D721Med (cell line): ENCODE measurements around the gene KDM3B.
A peak's percentile ranks its signal among the peaks of the same experiment; 100 is the strongest.

Experiments
- DNase-seq: peaks from one replicate; pipeline ENCODE4 v3.0.0; 2011; ENCODE audit warnings: low spot score; ENCODE audit not compliant: insufficient read length
- FAIRE-seq: peaks from 2 replicates; lab custom pipeline; 2011; peaks lifted over from hg19 to GRCh38; lab: Jason Lieb, UNC
- TF ChIP-seq, protein P1 (sequence below): IDR thresholded peaks from 2 replicates; pipeline ENCODE4 v1.5.1; 2012; ENCODE audit warnings: mild to moderate bottlenecking, control low read depth; ENCODE audit not compliant: insufficient read depth; ENCODE audit errors: missing control alignments

Gene KDM3B

DNA sequence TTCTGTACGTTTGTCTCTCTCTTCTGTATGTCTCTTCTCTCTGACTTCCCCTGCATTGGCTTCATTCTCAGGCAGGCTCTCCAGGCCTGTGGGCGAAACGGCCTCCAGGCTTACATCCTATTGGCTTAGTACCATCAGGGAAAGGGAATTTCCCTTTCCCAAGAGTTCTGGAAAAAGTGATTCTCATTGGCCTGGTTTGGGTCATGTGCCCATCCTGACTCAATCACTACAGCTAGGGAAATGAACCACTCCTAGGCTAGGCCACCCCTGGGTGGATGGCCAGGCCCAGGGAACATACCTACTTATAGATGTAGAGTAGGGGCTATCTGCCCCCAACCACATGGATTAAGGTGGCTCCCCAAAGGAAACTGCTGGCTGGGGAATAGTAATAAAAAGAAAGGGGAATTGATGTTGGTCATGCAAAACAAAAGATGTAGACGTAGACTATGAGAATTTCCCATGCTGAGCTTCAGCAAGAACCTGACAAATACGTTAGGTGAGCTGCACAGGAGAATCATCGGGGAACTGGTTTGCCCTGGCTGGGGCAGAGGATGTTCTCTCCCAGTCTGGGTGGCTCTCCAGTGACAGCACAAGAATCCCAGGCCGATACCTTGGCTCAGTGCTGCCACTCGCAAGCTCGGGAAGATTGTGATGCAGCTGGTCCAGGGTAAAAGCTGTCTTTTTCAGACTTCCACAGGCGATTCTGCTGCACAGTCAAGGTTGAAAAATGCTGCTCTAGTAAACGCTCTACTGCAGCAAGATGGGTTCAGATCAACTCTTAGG is 109.0 kb downstream of the KDM3B start:
- DNase-seq (no peak), FAIRE-seq (no peak)
- TF ChIP-seq, protein P1, sequence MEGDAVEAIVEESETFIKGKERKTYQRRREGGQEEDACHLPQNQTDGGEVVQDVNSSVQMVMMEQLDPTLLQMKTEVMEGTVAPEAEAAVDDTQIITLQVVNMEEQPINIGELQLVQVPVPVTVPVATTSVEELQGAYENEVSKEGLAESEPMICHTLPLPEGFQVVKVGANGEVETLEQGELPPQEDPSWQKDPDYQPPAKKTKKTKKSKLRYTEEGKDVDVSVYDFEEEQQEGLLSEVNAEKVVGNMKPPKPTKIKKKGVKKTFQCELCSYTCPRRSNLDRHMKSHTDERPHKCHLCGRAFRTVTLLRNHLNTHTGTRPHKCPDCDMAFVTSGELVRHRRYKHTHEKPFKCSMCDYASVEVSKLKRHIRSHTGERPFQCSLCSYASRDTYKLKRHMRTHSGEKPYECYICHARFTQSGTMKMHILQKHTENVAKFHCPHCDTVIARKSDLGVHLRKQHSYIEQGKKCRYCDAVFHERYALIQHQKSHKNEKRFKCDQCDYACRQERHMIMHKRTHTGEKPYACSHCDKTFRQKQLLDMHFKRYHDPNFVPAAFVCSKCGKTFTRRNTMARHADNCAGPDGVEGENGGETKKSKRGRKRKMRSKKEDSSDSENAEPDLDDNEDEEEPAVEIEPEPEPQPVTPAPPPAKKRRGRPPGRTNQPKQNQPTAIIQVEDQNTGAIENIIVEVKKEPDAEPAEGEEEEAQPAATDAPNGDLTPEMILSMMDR, result no peak

DNA sequence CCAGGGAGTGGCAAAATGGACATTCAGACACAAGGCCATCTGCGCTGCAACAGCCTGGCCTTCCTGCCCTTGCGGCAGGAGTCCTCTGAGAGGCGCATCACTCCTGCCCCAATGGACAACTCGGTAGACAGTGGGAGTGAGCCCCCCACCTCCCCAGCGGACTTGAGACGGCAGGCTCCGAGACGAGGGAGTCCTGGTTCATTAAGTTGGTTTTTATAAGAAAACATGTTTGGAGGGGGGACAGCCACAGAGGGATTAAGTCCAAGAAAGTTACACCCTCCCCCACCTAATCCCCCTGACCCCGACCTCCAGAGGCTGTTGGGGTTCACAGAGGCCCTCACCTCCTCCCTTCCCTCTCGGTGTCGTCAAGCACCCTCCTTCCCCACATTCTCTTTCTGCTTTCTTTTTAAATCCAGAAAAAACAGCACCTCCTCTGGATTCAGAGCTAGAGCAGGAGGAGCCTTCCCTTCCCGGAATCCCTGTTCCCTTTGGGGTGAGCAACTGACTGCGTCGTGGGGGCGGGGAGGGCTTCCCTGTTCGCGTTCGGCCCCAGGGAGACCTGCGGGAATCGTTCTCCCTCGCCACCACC is 111.0 kb downstream of the KDM3B start:
- TF ChIP-seq, protein P1, result no peak
- FAIRE-seq (no peak), DNase-seq (no peak)

GRCh38 chr5:138464008-138464387 is 111.5 kb downstream of the KDM3B start:
- no peak for FAIRE-seq

DNA sequence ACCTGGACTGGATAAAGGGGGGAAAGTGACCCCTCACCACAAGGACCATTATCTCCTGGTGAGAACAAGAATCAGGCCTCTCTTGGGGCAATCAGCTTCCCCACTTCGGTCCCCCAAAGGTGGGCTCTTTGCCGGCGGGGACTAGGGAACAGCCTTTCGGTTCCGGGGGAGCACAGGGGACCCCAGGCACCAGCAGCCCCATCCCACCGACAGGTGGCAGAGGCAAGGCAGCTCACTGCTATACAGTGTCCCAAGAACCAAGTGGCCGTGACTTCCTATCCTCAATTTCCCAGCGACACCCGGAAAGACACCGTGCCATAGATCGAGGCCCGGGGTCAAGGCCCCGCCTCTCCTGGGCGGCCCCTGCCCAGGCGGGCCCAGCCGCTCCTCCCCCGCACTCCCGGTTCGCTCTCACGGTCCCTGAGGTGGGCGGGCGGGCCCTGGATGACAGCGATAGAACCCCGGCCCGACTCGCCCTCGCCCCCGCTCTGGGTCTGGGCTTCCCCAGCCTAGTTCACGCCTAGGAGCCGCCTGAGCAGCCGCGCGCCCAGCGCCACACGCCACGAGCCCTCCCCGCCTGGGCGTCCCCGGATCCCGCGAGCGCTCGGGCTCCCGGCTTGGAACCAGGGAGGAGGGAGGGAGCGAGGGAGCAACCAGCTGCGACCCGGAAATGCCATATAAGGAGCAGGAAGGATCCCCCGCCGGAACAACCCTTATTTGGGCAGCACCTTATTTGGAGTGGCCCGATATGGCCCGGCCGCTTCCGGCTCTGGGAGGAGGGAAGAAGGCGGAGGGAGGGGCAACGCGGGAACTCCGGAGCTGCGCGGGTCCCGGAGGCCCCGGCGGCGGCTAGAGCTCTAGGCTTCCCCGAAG is 112.1 kb downstream of the KDM3B start:
- no peak for FAIRE-seq
- TF ChIP-seq, protein P1, result no peak

More at GRCh38 chr5:138464008-138464387, 111.5 kb downstream of the KDM3B start:
- TF ChIP-seq, protein P1, result peak; percentile 59
- DNase-seq, result peak; percentile 88

DNA sequence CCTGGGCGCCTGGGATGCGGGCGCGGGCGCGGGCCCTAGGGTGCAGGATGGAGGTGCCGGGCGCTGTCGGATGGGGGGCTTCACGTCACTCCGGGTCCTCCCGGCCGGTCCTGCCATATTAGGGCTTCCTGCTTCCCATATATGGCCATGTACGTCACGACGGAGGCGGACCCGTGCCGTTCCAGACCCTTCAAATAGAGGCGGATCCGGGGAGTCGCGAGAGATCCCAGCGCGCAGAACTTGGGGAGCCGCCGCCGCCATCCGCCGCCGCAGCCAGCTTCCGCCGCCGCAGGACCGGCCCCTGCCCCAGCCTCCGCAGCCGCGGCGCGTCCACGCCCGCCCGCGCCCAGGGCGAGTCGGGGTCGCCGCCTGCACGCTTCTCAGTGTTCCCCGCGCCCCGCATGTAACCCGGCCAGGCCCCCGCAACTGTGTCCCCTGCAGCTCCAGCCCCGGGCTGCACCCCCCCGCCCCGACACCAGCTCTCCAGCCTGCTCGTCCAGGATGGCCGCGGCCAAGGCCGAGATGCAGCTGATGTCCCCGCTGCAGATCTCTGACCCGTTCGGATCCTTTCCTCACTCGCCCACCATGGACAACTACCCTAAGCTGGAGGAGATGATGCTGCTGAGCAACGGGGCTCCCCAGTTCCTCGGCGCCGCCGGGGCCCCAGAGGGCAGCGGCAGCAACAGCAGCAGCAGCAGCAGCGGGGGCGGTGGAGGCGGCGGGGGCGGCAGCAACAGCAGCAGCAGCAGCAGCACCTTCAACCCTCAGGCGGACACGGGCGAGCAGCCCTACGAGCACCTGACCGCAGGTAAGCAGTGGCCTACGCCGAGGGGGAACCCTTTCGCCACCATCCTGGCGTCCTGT is 113.0 kb downstream of the KDM3B start, which contains the start of gene EGR1:
TSS of gene EGR1 (plus strand) at position 219 of the 864 bp plus-strand sequence. CDS start at position 502, 283 bp downstream.
- TF ChIP-seq, protein P1, result no peak
- FAIRE-seq (no peak), DNase-seq (peak; percentile 87)

More for the DNA sequence above, 112.1 kb downstream of the KDM3B start:
- peak; percentile 72 for DNase-seq

DNA sequence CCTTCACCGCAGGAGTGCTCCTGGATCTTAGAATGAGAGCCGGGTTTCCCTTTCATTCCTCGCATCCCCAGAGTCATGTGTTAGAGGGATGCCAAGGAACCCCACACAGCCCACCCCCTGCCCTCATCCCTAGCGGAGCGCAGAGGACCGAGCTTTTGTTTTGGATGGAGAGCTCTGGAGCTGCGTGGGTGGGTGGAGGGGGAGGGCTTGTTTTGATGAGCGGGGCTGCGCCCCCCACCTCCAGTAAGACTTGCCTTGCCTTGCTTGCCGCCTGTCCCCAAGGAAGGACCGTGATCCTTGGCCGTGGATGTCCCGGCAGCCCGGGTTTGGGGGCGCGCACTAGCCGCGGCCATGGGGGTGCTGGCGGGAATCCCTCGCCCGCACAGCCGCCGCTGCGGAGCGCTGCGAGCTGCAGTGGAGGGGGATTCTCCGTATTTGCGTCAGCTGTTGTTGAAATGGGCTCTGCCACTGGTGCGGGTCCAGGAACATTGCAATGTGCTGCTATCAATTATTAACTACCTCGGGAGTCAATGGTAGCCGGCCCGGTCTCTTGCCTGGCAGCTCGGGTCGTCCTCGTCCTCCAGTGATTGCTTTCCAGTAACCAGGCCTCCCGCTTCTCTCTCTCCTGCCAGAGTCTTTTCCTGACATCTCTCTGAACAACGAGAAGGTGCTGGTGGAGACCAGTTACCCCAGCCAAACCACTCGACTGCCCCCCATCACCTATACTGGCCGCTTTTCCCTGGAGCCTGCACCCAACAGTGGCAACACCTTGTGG is 113.8 kb downstream of the KDM3B start:
- TF ChIP-seq, protein P1, result no peak
- FAIRE-seq (no peak), DNase-seq (no peak)
